ENCODE data around the gene GCHFR.

GCHFR gene

GRCh38 chr15:40763801-40764628, at the start of gene GCHFR:
GCHFR (plus strand) TSS chr15:40764068; CDS start chr15:40764181, 113 bp downstream.
- peak; percentile 84 for DNase-seq

DNA sequence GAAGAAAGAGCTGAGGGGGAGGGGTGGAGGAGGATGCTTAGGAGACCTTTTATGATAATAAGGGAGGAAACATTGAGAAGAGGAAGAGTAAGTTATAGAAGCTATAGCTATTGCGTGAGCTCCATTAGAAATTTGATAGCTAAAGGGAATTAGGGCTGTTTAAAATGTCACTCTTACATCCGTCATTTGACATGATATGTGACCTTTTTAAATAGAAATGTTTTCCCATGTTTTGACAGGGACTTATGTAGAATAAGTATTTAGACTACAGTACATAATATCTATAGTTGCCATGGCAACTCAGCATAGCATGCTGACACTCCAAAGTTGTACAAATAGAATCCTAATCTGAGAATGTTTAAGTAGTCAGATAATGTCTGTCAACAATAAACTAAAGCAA, 49.7 kb upstream of the GCHFR start:
- no peak for DNase-seq

DNA sequence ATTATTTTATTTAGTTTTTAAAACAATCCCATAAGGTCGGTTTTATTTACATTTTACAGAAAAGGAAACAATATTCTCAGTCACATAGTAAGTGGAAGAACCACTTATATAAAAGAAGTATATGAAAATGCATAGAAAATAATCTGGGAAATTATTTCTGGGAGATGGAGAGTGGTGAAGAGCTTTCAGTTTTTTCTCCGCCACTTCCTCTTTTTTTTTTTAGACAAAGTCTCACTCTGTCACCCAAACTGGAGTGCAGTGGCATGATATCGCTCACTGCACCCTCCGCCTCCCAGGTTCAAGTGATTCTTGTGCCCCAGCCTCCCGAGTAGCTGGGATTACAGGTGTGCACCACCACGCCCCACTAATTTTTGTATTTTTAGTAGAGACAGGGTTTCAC, 47.7 kb upstream of the GCHFR start:
- no peak for DNase-seq

DNA sequence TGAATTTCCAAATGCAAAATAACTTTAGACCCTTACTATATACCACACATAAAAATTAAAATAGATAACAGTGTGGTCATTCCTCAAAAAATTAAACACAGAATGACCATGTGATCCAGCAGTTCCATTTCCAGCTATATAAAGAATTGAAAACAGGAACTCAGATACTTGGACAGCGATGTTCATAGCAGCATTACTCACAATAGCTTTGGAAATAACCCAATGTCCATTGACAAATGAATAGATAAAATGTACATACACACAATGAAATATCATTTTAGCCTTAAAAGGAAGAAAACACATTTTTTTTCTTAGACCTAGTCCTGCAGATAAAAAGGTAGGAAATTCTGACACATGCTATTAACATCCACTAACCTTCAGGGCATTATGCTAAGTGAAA, 42.2 kb upstream of the GCHFR start:
- DNase-seq = no peak

GRCh38 chr15:40722354-40722753, 41.5 kb upstream of the GCHFR start:
- no peak for DNase-seq

DNA sequence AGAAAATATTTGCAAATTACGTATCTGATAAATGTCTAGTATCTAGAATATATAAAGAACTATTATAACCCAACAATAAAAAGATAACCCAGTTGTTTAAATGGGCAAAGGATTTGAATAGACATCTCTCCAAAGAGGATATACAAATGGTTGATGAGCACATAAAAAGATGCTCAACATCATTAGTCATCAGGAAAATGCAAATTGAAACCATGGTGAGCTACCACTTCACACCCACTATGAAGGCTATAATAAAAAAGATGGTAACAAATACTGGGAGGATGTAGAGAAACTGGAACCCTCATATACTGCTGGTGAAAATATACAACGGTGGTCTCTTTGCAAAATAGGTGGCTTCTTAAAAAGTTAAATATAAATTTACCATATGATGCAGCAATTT, 40.9 kb upstream of the GCHFR start:
- no peak for DNase-seq

DNA sequence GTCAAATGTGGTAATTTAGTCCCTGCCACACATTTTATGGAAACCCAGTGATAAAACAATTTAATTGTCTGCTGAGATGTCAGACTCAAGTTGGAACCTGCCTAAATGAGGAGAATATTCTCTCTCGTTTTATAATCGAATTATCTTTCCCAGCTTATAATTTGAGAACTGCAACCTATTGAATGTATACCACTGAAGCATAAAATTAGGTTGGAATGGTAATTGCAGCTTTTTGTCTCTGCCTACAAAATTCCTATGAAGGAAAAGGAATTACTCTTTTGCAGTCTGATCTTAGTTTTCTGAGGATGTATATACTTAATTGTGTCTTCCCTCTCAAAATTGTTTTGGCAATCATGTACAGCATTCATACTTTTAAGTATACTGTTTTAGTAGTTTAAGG, 39.9 kb upstream of the GCHFR start:
- no peak for DNase-seq

DNA sequence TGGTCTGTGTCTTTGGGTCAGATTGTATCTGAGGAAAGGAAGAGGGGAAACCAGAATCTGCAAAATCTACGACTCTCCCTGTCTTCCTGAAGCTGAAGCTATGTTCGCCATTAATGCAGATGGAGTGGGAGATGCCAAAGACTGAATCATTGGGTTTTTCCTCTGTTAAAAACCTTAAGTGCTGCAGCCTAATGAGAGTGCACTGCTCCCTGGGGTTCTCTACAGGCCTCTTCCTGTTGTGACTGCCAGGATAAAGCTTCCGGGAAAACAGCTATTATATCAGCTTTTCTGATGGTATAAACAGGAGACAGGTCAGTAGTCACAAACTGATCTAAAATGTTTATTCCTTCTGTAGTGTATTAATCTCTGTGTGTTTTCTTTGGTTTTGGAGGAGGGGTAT, 32.8 kb upstream of the GCHFR start:
- DNase-seq = no peak

- DNase-seq = no peak
Observed at GRCh38 chr15:40736575-40736974, 27.3 kb upstream of the GCHFR start.

DNA sequence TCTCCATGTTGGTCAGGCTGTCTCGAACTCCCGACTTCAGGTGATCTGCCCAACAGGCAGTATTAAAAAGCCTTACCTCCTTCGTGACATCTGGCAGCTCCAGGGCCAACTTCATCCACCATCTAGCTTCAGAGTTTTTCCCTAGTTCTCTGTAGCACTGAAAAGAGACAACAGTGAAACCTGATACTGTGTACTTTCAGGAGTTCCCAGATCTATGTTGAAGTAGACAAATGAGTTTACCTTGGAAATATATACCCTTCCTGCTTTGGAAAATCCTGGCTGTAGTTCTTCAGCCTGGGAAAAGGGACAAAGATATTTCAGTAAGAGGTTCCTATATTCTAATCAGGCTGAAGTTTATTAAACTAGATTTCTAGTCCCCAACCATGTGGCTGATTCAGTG, 26.8 kb upstream of the GCHFR start:
- DNase-seq = peak; percentile 49

DNA sequence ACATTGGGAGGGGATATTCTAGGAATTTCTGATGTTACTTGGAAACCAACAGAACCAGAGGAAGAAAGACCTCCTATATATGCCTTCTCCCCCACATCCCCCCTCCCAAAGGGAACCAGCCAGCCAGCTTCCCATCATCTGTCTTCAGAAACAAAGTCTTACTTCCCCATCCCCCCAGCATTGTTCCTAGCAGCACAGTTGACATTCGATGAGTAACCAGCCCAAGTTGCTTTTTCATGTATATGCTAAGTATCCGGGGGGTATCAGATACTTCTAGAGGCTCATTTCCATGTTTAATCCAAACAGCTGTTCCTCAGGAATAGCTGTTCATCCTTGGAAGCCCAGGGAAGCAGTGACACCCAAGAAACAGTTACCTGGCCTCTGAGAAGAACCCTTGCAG, 24.8 kb upstream of the GCHFR start:
- no peak for DNase-seq

GRCh38 chr15:40739854-40740253, 24.0 kb upstream of the GCHFR start:
- DNase-seq = no peak

GRCh38 chr15:40743485-40743901, 20.4 kb upstream of the GCHFR start:
- no peak for DNase-seq

GRCh38 chr15:40743921-40744814, 19.7 kb upstream of the GCHFR start:
- DNase-seq = no peak

GRCh38 chr15:40744815-40745152, 19.1 kb upstream of the GCHFR start:
- DNase-seq = no peak

GRCh38 chr15:40746916-40747418, 16.9 kb upstream of the GCHFR start:
- peak; percentile 42 for DNase-seq

DNA sequence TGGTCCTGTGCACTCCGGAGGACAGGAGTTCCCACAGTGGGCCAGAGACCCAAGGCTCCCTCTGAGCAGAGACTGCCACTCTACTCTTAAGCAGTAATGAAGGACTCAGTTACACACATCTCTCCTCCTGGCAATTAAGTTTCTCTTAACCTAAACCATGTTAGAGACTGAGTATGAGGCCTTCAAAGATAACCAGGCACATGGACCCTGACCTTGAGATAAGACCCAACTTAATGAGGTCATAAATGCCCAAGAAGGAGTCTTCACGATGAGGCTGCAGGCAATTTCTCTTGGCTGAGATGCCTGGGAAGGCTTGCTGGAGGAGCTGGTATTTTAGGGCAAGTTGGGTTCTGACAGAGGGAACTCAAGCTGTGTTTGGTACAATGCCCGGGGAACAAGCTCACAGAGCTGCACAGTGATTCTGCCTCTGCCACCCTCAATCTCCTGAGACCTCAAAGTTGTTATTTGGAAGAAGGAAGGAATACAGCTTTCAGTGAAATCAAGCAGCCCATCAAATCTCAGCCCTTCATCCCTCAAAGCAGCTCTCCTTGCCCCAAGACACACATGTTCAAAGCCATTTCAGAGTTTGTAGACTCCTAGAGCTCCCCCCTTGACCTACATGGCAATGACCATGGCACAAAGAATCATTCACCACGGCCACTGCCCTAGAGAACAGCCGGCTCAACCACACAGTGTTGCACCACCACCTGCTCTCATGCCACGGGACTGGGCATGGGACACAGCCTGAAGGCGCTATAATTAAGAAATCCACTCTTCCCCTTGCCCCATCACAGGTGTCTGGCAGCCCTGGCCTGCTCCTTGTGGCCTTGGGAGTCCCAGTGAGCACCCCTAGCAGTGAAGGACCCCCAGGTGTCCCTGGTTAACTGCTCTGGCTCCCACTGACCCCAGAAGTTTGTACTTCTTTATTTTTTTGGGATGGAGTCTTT, 15.9 kb upstream of the GCHFR start:
- no peak for DNase-seq

DNA sequence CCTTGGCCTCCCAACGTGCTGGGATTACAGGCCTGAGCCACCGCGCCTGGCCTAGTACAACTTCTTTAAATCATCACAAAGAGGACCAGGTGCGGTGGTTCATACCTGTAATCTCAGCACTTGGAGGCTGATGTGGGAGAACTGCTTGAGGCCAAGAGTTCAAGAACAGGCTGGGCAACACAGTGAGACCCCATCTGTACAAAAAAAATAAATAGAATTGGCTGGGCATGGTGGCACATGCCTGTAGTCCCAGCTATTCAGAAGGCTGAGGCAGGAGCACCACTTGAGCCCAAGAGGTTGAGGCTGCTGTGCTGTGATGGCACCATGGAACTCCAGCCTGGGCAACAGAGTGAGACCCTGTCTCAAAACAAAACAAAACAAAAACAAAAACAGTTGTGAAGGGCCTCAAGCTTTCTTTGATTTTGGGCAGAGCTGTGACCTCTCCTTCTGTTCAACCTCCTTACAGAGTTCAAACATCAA, 14.7 kb upstream of the GCHFR start:
- DNase-seq = no peak

GRCh38 chr15:40750885-40751284, 13.0 kb upstream of the GCHFR start:
- DNase-seq = no peak

- no peak for DNase-seq
Observed at GRCh38 chr15:40751745-40752144, 12.1 kb upstream of the GCHFR start.

GRCh38 chr15:40754574-40754882, 9.3 kb upstream of the GCHFR start:
- peak; percentile 62 for DNase-seq

DNA sequence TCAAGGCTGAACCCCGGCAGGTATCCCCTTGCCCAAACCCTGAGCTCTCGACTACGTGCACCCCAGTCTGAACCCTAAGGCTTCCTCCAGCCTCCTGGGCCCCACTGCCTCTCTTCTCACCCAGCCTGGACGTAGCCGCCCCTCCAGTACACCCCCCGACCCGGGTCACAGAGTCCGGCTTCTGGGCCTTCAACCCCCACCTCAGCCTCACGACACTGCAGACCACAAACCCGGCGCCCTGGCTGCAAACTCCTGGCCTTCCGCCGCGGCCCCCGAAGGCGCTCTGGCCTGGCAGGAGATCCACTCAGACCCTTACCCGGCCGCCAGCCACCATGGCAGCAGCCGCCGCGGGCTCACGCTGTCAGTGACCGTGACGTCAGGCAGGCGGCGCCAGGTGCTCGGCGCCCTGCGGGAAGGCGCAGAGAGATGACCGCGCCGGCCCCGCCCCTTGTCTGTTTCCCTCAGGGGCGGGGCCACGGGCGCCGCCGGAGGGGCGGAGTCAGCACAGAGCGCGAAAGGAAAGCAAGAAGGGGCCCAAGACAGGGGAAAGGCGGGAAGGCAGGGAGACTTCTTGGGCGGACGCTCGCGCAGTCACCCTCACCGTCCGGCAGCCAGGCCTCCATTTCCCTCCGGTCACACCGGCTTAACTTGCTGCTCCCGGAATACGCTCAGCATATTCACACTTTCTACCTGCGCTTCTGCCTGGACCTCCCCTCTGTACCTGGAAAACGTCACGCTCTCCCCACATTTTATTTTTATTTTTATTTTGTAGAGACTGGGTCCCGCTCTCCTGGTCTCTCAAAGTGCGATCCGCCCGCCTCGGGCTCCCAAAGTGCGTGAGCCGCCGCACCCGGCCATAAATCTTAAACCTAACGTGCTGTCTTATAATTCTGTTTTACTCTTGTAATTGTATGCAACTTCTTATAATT, 8.7 kb upstream of the GCHFR start, which contains the start of gene RMDN3:
Gene RMDN3, minus strand, starts transcription at position 372 of the 929 bp plus-strand sequence. CDS start 471 bp downstream, outside the sequence.
- DNase-seq = peak; percentile 98

Measured in NCI-H69 (cell line).